Activated naive CD4-positive, alpha-beta T cell treated with anti-CD3 and anti-CD28 coated beads, Interleukin-2, amount 50 U/mL, for 24 hours (primary cell): Measurements from ENCODE around the gene ASF1B.

Source experiments
- H3K27ac Mint-ChIP-seq: one replicate; pipeline ENCODE4 v1.8.0; 2021; ENCODE audit warnings: mild to moderate bottlenecking, mixed read lengths
- H3K27me3 Mint-ChIP-seq: one replicate; pipeline ENCODE4 v1.8.0; 2021; ENCODE audit warnings: mixed read lengths
- H3K36me3 Mint-ChIP-seq: one replicate; pipeline ENCODE4 v1.8.0; 2021; ENCODE audit warnings: mixed read lengths
- H3K4me1 Mint-ChIP-seq: one replicate; pipeline ENCODE4 v1.8.0; 2021; ENCODE audit warnings: mixed read lengths
- H3K4me3 Mint-ChIP-seq: one replicate; pipeline ENCODE4 v1.8.0; 2021; ENCODE audit warnings: mild to moderate bottlenecking, mixed read lengths
- H3K9me3 Mint-ChIP-seq: one replicate; pipeline ENCODE4 v1.8.0; 2021; ENCODE audit warnings: mixed read lengths

The ASF1B gene

DNA sequence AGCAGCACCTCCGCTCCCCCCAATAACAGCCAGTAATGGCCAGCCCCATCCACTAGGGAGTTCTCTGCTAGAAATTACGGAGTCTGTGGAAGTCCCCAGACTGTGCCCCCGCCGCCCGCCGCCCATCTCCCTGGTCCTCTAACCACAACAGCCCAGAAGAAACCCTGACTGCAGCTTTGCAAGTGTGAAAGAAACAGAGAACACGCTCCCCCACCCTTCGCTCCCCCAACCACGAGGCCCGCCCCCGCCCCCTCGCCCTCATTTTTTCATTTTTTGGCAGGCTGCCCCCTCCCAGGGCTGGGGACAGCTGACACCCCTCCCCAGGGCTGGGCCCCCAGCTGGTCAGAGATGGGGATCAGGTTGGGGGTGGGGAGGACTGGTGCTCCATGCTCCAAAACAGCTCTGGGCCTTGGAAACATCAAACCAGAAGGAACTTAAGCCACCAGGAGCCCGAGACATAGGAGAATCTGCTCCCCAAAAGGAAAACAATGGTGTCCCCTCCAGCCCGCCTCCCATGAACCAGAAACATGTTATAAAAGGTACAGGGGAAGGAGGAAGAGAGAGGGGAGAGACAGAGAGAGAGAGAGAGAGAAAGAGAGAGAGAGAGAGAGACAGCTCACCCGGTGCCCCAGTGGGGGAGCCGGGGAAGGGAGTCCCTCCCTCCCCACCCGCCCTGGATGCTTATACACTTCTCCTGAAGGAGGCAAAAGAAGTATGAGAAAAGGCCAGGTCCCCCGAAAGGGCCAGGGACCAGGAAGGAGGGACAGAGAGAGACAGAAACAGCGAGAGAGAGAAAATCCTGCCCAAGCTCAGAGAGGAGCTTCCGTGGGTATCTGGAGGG, 29.8 kb upstream of the ASF1B start:
- Mint-ChIP-seq H3K27ac (peak overlapping the region; percentile 87), H3K27me3 (no peaks in the 10 kb centered on the region), H3K4me3 (peak overlapping the region; percentile 74), H3K4me1 (peaks cover 26% of the 10 kb centered on the region), H3K36me3 (peaks cover 13% of the 10 kb centered on the region), H3K9me3 (no peaks in the 10 kb centered on the region)

DNA sequence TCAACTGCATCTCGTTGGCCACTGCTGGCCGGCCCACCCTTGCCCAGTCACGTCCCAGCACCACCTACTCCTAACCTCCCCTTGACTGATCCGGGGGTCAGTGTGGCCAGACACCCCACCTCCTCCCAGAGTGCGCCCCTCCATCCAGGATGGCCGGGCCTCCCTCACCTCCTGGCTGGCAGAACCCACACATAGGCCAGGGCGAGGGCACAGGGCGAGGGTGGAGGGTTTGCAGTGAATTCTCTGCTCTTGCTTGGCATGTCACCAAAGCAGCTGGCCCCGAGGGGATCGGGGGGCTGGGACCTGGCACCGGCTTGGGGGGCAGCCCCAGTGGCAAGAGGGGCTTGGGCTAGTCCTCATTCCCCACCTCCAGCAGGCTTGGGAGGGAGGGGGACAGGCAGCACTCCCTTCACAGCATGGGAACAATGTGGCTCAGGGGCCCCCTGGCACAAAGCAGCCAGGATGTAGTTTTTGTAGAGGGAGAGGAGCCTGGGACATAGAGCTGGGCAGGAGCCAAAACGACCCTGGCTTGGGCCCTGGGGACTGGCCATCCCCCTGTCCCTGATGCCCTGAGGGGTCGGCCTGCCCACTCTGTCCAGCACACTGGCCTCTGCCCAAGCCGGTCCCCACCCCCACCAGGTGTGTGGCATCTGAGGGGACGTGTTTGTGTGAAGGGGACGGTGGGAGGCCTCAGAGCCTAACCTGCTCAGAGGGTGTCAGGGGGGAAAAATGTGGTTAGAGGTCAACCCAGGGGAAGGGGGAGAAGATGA, 28.5 kb upstream of the ASF1B start:
- Mint-ChIP-seq H3K4me3 (no peak overlapping the region), H3K4me1 (peaks cover 26% of the 10 kb centered on the region), H3K9me3 (no peaks in the 10 kb centered on the region), H3K27me3 (no peaks in the 10 kb centered on the region), H3K27ac (no peak overlapping the region), H3K36me3 (peaks cover 2% of the 10 kb centered on the region)

DNA sequence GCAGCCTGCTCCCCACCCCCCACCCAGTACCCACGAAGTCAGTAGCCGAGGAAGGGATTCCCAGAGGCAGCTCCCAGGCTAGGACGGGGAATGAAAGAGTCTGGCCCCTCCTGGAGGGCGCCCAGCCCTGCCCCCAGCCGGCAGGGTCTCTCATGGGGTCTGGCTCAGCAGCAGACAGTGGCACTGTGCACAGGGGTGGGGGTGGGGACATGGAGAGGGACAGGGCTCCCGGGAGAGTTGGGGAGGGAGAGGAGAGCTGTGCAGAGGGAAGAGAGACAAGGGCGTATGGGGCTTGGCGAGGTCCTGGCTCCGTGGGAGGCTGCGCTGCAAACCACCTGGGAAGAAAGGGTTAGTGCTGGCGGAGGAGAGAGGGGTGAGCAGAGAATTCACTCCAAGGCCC, 27.7 kb upstream of the ASF1B start:
- no peaks in the 10 kb centered on the region for H3K27me3 Mint-ChIP-seq
- no peak overlapping the region for H3K4me3 Mint-ChIP-seq
- H3K4me1 Mint-ChIP-seq, result peaks cover 26% of the 10 kb centered on the region
- H3K9me3 Mint-ChIP-seq, result no peaks in the 10 kb centered on the region
- H3K36me3 Mint-ChIP-seq, result no peaks in the 10 kb centered on the region
- no peak overlapping the region for H3K27ac Mint-ChIP-seq

DNA sequence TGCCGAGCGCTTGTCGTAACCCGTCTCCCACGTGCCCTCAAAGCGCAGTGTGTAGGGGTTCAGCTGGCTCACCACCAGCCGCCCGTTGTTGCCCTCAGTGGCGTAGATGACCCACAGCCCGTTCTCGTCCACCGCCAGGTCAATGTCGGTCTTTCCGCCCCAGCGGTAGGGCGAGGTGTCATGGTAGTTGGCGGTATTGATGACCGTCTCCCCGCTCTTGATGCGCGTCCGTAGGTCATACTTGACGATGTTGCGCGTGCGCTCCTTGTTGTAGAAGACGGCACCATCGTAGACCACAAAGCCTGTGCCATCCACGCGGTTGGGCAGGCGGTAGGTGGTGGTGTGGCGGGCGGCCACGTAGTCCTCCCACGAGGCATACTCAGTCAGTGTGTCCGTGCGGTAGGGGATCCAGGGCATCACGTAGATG, 26.5 kb upstream of the ASF1B start:
- Mint-ChIP-seq H3K27me3 (no peaks in the 10 kb centered on the region), H3K4me1 (peaks cover 19% of the 10 kb centered on the region), H3K9me3 (no peaks in the 10 kb centered on the region), H3K4me3 (no peak overlapping the region), H3K27ac (no peak overlapping the region), H3K36me3 (no peaks in the 10 kb centered on the region)

DNA sequence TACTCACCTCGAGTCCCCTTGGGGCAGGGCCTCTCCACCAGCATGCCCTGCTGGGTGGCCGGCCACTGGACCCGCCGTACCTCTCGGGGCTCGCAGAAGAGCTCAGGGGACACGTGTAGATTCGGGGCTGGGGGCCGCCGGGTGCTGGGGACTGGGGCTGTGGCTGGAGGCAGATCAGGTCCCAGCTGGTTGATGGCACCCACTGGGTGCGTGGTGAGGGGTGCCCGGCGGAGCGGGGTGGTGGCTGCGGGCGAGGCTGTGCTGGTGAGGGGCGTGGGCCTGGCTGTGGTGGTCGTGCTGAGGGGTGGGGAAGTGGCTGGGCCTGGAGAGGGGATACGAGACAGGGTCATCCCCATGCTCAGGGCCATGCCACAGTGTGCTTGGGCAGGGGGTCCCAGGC, 24.9 kb upstream of the ASF1B start:
- no peaks in the 10 kb centered on the region for H3K9me3 Mint-ChIP-seq
- H3K4me3 Mint-ChIP-seq, result no peak overlapping the region
- peaks cover 6% of the 10 kb centered on the region for H3K4me1 Mint-ChIP-seq
- H3K27ac Mint-ChIP-seq, result no peak overlapping the region
- no peaks in the 10 kb centered on the region for H3K36me3 Mint-ChIP-seq
- H3K27me3 Mint-ChIP-seq, result no peaks in the 10 kb centered on the region

DNA sequence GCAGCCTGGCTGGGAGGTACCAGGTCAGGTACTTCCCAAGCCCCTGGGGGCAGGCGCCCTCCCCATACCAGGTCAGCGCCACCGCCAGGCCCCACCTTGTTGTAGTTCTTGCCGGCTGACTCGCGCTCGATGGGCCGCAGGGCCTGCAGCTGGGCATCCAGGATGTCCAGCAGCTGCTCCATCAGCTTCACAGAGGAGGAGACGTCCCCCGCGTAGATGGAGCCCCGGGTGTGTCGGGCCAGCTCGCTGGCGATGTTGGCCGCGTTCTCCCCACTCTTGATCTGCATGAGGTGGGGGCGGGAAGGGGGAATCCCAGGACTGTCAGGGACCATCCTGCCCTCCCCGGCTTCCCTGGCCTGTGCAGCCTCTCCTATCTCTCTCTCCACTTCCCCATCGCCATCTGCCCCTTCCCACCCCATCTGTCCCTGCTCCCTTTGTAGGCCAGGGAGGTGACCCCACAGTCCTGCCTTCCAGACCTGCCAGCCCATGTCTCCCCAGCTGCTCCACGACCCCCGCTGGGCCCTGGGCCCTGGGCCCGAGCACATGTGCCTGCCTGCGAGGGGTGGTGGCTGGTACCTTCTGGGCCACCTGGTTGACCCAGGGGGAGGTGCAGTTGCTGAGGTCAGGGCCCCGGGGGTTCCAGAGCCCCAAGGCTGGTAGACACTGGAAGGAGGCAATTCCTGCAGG, 23.8 kb upstream of the ASF1B start:
- H3K36me3 Mint-ChIP-seq, result no peaks in the 10 kb centered on the region
- H3K4me1 Mint-ChIP-seq, result no peaks in the 10 kb centered on the region
- no peak overlapping the region for H3K4me3 Mint-ChIP-seq
- H3K9me3 Mint-ChIP-seq, result no peaks in the 10 kb centered on the region
- no peaks in the 10 kb centered on the region for H3K27me3 Mint-ChIP-seq
- no peak overlapping the region for H3K27ac Mint-ChIP-seq

DNA sequence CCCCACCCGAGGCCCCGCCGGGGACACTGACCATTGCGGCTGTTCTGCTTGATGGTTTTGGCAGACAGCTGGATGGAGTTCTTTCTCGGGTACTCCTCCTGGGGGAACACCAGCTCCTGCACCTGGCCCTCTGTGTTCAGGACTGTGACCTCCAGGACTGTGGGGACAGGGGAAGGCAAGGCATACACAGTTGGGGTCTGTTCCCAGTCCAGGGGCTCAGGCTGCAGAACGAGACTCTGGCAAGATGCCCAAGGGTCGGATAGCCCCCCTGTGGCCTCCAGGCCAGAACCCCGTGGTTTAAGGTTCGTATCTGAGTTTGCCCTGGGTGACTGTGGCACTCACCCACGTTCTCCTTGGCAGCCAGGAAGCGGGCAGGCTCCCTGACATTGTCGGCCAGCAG, 22.7 kb upstream of the ASF1B start:
- Mint-ChIP-seq H3K9me3 (no peaks in the 10 kb centered on the region), H3K4me1 (no peaks in the 10 kb centered on the region), H3K36me3 (no peaks in the 10 kb centered on the region), H3K27ac (no peak overlapping the region), H3K4me3 (no peak overlapping the region), H3K27me3 (no peaks in the 10 kb centered on the region)

DNA sequence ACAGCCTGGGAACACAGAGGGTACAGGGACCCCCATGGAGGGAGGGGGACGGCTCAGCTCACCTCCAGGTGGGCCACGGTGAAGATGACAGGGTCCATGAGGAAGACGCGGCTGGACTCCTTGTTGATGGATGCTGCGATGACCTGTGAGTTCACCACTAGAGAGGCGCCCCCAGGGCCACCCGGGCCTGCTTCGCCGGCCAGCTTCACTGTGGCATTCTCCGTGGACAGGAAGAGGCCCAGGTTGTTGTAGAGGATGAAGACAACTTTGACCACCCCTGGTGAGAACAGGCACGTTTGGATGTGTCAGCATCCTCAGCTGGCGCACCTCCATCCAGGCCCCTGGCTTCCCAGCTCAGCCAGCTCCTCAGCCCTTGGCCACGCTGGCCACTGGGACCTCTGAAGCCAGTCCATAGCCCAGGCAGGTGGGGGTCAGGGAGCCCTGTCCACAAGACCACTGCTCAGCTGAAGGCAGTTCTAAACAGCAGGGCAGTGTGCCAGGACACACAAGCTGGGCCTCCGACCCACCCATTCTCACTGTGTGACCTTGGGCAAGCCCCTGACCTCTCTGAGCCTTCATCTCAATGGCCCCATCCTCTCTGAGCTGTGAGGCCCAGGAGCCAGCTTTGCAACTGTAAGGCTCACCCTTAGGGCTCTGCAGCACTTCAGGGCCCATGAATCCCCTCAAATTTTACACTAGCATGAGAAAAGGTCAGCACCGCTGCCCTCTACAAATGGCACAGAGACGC, 22.1 kb upstream of the ASF1B start:
- Mint-ChIP-seq H3K27ac (no peak overlapping the region), H3K9me3 (no peaks in the 10 kb centered on the region), H3K27me3 (no peaks in the 10 kb centered on the region), H3K36me3 (no peaks in the 10 kb centered on the region), H3K4me1 (no peaks in the 10 kb centered on the region), H3K4me3 (no peak overlapping the region)

DNA sequence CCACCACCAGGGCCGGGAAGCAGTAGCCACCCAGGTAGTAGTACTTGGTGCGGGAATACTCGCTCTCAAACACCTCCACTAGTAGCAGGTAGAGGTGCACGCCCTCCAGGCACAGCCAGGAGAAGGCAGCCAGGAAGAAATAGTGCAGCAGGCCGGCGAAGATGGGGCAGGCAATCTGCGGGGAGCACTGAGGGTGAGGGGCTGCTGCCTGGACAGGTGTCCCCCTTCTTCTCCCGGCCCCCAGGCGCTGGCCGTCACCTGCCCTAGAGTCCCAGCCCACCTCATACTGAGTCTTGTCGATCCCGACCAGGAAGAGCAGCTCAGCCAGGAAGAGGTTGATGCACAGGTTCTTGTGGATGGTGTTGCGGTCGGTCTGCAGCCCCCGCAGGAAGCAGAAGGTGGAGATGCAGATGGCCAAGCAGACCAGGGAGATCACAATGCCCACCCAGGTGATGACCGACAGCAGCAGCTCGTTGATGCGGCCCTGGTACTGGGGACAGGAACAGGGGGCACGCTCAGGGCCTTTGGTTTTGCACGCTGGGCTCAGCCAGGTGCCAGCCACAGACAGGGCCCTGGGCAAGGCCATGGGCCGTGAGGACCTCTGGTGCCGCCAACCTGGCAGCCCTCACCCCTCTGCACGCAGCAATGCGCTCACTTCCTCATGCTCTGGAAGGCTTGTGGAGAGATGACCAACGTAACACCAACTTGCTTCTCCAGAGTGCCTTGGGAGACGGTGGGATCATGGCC, 20.8 kb upstream of the ASF1B start:
- no peak overlapping the region for H3K4me3 Mint-ChIP-seq
- H3K27me3 Mint-ChIP-seq, result no peaks in the 10 kb centered on the region
- H3K36me3 Mint-ChIP-seq, result no peaks in the 10 kb centered on the region
- H3K27ac Mint-ChIP-seq, result no peak overlapping the region
- no peaks in the 10 kb centered on the region for H3K4me1 Mint-ChIP-seq
- H3K9me3 Mint-ChIP-seq, result no peaks in the 10 kb centered on the region

DNA sequence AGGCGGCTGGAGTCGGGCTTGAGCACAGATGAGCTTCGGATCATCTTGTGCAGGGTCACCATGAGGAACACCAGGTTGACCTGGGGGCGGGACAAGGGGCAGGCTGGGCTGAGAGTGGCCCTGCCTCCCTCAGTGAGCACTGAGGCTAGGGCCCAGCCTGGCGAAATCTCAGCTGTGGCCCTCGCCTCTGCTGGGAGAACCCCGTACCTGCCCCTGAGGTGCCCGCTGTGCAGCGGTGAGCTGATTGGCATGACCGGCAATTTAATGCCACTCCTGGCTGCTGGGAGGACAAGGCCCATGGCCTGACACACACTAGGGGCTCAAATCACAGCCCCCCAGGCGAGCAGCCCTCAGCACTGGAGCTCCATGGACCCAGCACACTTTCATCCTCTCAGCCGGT, 19.7 kb upstream of the ASF1B start:
- Mint-ChIP-seq H3K36me3 (no peaks in the 10 kb centered on the region), H3K27ac (no peak overlapping the region), H3K4me3 (no peak overlapping the region), H3K9me3 (no peaks in the 10 kb centered on the region), H3K4me1 (no peaks in the 10 kb centered on the region), H3K27me3 (no peaks in the 10 kb centered on the region)

DNA sequence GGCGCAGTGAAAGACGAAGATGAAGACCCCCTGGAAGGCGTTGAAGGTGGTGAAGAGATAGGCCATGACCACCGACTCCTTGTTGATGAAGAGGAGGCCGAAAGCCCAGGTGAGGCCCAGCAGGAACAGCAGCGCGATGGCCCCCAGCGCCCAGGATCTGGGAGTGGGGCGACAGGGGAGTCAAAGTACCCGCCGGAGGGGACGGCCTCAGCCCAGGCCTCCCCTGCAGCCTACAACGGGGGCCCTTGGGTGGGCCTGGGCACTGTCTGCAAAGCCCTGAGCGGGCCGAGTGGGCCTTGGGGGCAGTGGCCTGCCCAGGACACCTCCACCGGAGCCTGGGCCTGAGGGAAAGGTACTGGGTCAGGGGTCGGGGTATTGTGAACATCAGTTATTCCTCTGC, 19.0 kb upstream of the ASF1B start:
- H3K36me3 Mint-ChIP-seq, result no peaks in the 10 kb centered on the region
- H3K27me3 Mint-ChIP-seq, result no peaks in the 10 kb centered on the region
- no peak overlapping the region for H3K4me3 Mint-ChIP-seq
- no peaks in the 10 kb centered on the region for H3K9me3 Mint-ChIP-seq
- H3K4me1 Mint-ChIP-seq, result no peaks in the 10 kb centered on the region
- H3K27ac Mint-ChIP-seq, result no peak overlapping the region

DNA sequence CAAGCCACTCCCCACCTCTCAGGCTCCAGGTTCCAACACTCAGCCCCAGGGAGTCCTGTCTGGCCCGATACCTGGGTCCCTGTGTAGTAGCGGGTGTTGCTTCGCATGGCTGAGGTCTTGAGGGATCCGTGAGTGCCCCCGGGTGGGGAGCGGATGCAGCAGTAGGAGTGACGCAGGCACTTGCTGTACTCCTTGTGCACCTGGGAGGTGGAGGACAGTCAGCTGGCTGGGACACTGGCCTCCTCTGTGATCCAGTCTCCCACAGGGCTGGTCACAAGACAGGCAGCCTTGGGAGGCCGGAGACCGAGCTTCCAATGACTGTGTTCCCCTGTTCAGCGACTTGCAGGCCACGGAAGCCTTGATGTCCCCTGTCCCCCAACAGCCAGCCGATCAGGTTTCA, 16.3 kb upstream of the ASF1B start:
- no peaks in the 10 kb centered on the region for H3K36me3 Mint-ChIP-seq
- no peaks in the 10 kb centered on the region for H3K9me3 Mint-ChIP-seq
- H3K4me1 Mint-ChIP-seq, result peaks cover 19% of the 10 kb centered on the region
- no peaks in the 10 kb centered on the region for H3K27me3 Mint-ChIP-seq
- H3K4me3 Mint-ChIP-seq, result no peak overlapping the region
- H3K27ac Mint-ChIP-seq, result peak overlapping the region; percentile 8

DNA sequence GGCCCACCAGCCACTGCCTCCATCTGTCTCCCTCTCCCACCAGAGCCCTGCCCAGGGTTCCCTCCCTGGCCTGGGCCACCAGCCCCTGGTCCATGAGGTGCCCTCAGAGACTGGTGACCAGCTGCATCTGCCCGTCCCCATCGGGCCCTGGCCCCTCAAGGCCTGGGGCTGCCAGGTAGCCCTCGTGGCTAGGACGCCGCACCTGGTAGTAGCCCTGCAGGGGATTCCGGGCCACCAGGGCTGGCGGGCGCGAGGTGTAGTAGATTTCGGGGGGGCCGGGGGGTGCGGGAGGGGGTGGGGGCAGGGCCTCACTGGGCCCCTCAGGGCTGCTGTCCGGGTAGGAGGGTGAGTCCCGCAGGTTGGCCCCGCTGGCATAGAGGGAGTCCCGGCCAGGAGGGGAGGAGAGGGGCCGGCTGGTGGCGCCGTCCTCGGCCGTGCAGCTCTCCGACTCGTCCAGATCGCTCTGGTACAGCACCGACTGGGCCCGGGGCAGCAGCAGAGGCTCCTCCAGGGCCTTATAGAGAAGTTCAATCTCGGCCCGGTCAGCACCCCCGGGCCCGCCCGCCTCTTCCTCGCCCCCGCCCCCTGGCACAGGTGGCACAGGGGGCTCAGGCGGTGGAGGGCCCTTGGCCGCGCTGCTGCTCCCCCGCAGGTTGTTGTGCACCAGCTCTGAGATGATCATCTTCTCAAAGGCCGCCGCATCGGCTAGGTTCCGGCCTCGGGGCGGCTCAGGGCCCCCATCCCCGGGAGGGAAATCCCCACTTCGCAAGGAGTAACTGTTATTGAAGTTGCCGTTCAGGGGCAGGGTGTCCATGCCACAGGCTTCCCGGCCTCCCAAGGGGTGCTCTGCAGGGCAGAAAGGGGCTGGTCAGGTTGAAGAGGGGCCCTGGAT, 14.6 kb upstream of the ASF1B start:
- Mint-ChIP-seq H3K27ac (peak overlapping the region; percentile 41), H3K4me3 (no peak overlapping the region), H3K36me3 (no peaks in the 10 kb centered on the region), H3K9me3 (no peaks in the 10 kb centered on the region), H3K27me3 (no peaks in the 10 kb centered on the region), H3K4me1 (peaks cover 35% of the 10 kb centered on the region)
